ENCODE results near the gene ATP8B3.
"Not testable (repeated sequence)": the region's sequence is repeated elsewhere in the genome, so short reads cannot be mapped to it uniquely, and the experiment has no call there.

ATP8B3 gene

GRCh38 chr19:1765904-1766799, 45.9 kb downstream of the ATP8B3 start:
- FAIRE-seq = no peak

DNA sequence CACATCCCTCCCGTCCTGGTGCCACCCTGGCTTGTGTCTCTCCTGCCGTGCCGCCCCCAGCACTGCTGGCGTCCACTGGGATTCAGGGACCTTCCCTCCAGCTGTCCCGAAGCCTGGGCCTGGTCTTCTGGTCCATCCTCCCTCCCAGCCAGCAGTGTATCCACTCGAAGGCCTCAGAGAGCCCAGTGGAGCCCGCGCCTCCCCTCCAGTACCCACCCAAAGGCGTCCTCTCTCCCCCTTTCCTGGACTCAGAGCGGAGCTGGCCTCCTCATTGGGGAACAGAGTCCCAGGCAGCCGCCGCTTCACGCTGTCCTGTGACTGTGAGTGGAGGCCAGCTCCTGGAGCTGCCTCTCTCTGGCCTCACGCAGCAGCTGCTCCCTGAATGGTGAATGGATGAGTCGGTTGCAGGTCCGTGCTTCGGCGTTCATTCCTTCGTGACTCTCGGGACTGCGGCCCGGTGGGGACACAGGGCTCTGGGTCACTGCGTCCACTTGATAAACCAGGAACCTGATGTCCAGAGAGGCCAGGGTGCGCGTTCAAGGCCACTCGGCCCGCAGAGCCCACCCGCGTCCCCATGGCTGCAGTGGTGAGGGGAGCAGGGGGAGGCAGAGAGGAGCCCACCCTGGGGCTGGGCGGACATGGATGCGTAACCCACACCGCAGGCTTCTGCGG, 46.7 kb downstream of the ATP8B3 start:
- FAIRE-seq = no peak

- FAIRE-seq = no peak
Observed at GRCh38 chr19:1764729-1765128, 47.3 kb downstream of the ATP8B3 start.

- FAIRE-seq = no peak
Observed at GRCh38 chr19:1763648-1764639, 48.1 kb downstream of the ATP8B3 start.

- no peak for FAIRE-seq
Observed at GRCh38 chr19:1762243-1763117, 49.6 kb downstream of the ATP8B3 start.

- FAIRE-seq = no peak
Observed at GRCh38 chr19:1761528-1762242, 50.4 kb downstream of the ATP8B3 start.

- not testable (repeated sequence) for FAIRE-seq
Observed at GRCh38 chr19:1760786-1761527, 51.1 kb downstream of the ATP8B3 start.

- FAIRE-seq = no peak
Observed at GRCh38 chr19:1760020-1760419, 52.1 kb downstream of the ATP8B3 start.

DNA sequence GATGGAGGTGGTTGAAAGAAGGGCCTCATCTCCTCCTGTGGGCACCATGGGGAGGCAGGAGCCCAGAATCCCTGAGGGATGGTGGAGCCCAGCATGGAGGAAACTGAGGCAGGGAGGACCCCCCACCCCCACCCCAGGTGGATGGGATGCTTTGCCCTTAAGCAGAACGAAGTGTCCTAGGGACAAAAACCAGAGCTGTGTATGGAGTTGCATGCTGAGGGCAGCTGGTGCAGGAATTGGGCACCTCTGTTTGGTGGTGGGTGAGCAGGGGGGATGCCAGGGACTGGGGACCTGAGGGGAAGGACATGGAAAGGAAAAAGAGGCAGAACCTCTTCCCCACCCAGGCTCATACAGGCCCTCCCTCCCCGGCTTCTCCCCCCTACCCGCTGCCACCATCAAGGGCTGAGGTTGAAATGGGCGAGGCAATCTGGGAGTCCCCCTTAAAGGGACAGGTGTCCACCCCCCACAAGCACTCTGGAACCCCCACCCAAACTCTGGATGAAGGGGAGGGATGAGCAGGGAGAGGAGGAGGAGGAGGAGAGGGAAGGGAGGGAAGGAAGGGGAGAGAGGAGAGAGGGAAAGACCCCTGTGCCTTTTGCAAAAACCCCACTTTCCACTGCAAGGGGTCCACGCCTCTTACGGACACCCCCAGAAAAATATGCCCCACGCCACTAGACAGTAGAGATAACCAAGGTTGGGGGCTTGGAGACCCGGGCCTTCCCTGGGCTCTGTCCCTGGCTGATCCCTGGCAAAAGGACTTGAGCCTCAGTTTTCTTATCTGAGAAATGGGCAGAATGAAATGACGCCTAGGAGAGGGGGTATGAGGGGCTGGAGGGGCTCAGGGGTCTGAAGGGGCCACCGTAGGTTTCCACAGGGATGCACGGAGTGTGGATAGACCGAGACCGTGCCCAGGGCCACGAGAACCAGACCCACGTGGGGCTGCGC, 52.8 kb downstream of the ATP8B3 start:
- FAIRE-seq = no peak

GRCh38 chr19:1758231-1758577, 53.9 kb downstream of the ATP8B3 start:
- no peak for FAIRE-seq

GRCh38 chr19:1757468-1758230, 54.4 kb downstream of the ATP8B3 start:
- FAIRE-seq = no peak

GRCh38 chr19:1756705-1757465, 55.2 kb downstream of the ATP8B3 start:
- no peak for FAIRE-seq

DNA sequence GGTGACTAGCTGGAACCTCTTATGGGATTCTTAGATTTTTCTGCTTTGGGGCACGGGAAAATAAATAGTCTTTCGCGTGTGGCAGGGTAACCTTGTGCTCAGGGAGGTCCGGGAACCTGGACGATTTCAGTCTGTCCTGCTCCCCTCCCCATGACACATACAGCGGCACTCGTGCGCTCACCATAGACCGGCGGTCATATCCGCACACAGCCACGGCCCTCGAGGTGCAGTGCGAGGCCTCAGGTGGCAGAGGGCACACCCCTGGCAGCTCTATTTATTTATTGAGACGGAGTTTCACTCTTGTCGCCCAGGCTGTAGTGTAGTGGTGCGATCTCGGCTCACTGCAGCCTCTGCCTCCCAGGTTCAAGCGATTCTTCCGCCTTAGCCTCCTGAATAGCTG, 55.8 kb downstream of the ATP8B3 start:
- FAIRE-seq = no peak

DNA sequence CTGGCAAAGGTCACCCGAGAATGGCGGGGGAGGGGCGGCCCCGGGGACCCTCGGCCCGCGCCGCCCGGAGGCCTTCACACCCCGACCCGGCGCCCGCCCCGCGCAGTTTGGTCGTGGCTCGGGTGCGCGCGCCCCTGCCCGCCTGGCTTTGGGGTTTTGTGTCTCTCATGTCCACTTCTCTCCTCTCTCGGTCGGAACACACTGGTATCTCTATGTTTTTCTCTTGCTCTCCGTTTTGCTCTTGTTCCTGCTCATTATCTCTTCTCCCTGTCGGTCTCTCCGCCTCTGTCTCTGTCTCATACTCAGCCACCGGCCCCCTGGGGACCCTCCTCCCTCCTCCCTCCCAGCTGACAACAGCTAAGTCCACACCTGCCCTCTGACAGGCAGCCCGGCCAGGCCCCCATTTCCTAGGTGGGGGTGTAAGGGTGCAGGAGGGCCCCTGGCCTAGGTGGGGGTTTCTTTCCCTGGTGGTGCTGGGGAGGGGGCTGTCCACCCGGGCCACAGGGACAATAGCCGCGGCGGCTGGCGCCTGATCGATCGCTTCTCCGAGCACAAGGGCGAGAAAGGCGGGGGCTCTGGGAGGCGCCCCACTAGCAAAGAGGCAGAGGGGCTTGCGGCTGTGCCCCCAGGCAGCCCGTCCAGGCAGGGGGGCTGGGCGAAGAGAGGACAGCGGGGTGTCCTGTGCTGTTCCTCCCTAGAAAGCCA, 56.5 kb downstream of the ATP8B3 start:
- FAIRE-seq = no peak

GRCh38 chr19:1754636-1755466, 57.2 kb downstream of the ATP8B3 start:
- FAIRE-seq = no peak

GRCh38 chr19:1754018-1754635, 57.9 kb downstream of the ATP8B3 start:
- no peak for FAIRE-seq

All from G401.6 (cell line).